SK-N-MC (cell line): Measurements from ENCODE around the gene CAST.

Source experiments
- DNase-seq: peaks from one replicate; pipeline ENCODE4 v3.0.0-alpha.2; 2011; ENCODE audit warnings: low read depth, low spot score
- H3K27ac ChIP-seq: fragments of 200-600 bp; sonication (generic); 2 replicates; pipeline ENCODE4 v1.5.1; 2016; ENCODE audit warnings: mixed run types
- H3K36me3 ChIP-seq: fragments of 200-600 bp; sonication (generic); 2 replicates; pipeline ENCODE4 v1.6.1; 2017; ENCODE audit warnings: antibody characterized with exemption, low read length, mixed read lengths; ENCODE audit not compliant: insufficient read depth
- H3K4me3 ChIP-seq: fragments of 200-600 bp; sonication (generic); 2 replicates; pipeline ENCODE4 v1.5.1; 2016
- H3K9ac ChIP-seq: fragments of 200-600 bp; sonication (generic); 2 replicates; pipeline ENCODE4 v1.8.0; 2017; ENCODE audit warnings: mixed run types, mixed read lengths; ENCODE audit not compliant: insufficient read length
- H3K9me3 ChIP-seq: fragments of 200-600 bp; sonication (generic); 2 replicates; pipeline ENCODE4 v1.6.1; 2017; ENCODE audit warnings: low read depth, mild to moderate bottlenecking, antibody characterized with exemption, low read length, moderate library complexity, mixed read lengths
- EZH2 ChIP-seq: fragments of 200-600 bp; sonication (generic); IDR thresholded peaks from one replicate; pipeline ENCODE4 v1.6.1; 2017; ENCODE audit warnings: antibody characterized with exemption
- FOXP2 ChIP-seq: optimal IDR thresholded peaks from 2 replicates; pipeline ENCODE3; 2011; ENCODE audit warnings: mild to moderate bottlenecking, moderate library complexity; ENCODE audit not compliant: insufficient read depth; ENCODE audit errors: extremely low read length, control extremely low read depth
- POLR2AphosphoS5 ChIP-seq: IDR thresholded peaks from 2 replicates; pipeline ENCODE4 v1.6.1; 2012; ENCODE audit warnings: mild to moderate bottlenecking, low read depth, low read length, borderline replicate concordance

Gene CAST

DNA sequence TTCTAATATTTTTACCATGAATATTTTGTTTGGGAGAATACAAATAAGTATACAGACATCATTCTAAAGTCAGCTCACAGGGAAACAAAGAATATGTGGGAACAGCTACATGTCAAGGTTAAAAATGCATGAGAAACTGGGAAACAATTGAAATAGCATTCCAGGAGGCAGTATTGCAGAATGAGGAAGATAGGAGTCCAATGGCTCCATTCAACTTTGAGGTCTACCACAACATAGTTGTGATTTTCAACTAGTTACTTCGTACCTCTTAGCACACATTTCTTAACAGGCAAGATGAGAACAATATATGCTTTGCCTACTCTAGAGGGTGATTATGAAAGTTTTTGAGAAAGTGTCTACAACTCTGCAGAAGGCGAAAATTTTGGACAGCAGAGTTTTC, 35.2 kb upstream of the CAST start:
- Histone ChIP-seq H3K9me3 (no peaks in the 10 kb centered on the region), H3K27ac (no peak overlapping the region), H3K4me3 (no peak overlapping the region), H3K9ac (no peak overlapping the region), H3K36me3 (no peaks in the 10 kb centered on the region)
- TF ChIP-seq FOXP2 (no peak), POLR2AphosphoS5 (no peak), EZH2 (no peak)
- DNase-seq: no peak

GRCh38 chr5:96627792-96628398, 34.3 kb upstream of the CAST start:
- no peak for TF ChIP-seq POLR2AphosphoS5
- no peak for TF ChIP-seq EZH2
- no peak for TF ChIP-seq FOXP2
- Histone ChIP-seq H3K4me3 (no peak overlapping the region), H3K9me3 (no peaks in the 10 kb centered on the region), H3K9ac (no peak overlapping the region), H3K36me3 (no peaks in the 10 kb centered on the region), H3K27ac (no peak overlapping the region)
- DNase-seq: no peak

DNA sequence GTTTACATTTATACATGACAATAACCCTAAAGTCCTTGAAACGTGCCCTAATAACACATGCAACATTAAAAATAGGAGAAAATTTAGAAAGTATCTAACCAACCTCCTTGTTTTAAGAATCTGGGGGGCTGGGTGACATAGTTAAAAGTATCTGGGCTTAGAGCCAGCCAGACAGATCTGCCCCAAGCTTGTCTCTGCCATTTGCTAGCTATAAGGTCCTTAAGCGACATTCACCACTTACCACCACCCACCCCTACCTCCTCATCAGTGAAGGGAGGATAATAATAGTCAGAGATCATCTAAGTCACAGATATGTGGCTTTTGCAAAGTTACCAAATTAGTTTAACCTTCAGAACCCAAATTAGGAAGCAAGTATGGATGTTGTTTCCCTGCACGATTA, 33.8 kb upstream of the CAST start:
- Histone ChIP-seq H3K9ac (no peak overlapping the region), H3K4me3 (no peak overlapping the region), H3K9me3 (no peaks in the 10 kb centered on the region), H3K36me3 (no peaks in the 10 kb centered on the region), H3K27ac (no peak overlapping the region)
- DNase-seq: no peak
- TF ChIP-seq FOXP2 (no peak), POLR2AphosphoS5 (no peak), EZH2 (no peak)

GRCh38 chr5:96629774-96630173, 32.4 kb upstream of the CAST start:
- Histone ChIP-seq H3K4me3 (no peak overlapping the region), H3K9ac (no peak overlapping the region), H3K36me3 (no peaks in the 10 kb centered on the region), H3K27ac (no peak overlapping the region), H3K9me3 (no peaks in the 10 kb centered on the region)
- TF ChIP-seq POLR2AphosphoS5 (no peak), EZH2 (no peak), FOXP2 (no peak)
- DNase-seq: no peak

- no peak overlapping the region for H3K9ac ChIP-seq
- TF ChIP-seq POLR2AphosphoS5 (no peak), EZH2 (no peak), FOXP2 (no peak)
- no peaks in the 10 kb centered on the region for H3K9me3 ChIP-seq
- no peak for DNase-seq
- H3K4me3 ChIP-seq: no peak overlapping the region
- H3K27ac ChIP-seq: no peak overlapping the region
- no peaks in the 10 kb centered on the region for H3K36me3 ChIP-seq
Measured at GRCh38 chr5:96633820-96634219, 28.4 kb upstream of the CAST start.

GRCh38 chr5:96634881-96635280, 27.3 kb upstream of the CAST start:
- no peak for DNase-seq

GRCh38 chr5:96636046-96636445, 26.1 kb upstream of the CAST start:
- no peak overlapping the region for H3K27ac ChIP-seq
- no peaks in the 10 kb centered on the region for H3K9me3 ChIP-seq
- TF ChIP-seq EZH2 (no peak), POLR2AphosphoS5 (no peak)
- H3K9ac ChIP-seq: no peak overlapping the region
- no peaks in the 10 kb centered on the region for H3K36me3 ChIP-seq
- no peak overlapping the region for H3K4me3 ChIP-seq
- no peak for DNase-seq

More at GRCh38 chr5:96634881-96635280, 27.3 kb upstream of the CAST start:
- TF ChIP-seq EZH2 (no peak), POLR2AphosphoS5 (no peak), FOXP2 (no peak)
- Histone ChIP-seq H3K4me3 (no peak overlapping the region), H3K9me3 (no peaks in the 10 kb centered on the region), H3K9ac (no peak overlapping the region), H3K36me3 (no peaks in the 10 kb centered on the region), H3K27ac (no peak overlapping the region)

- no peaks in the 10 kb centered on the region for H3K9me3 ChIP-seq
- DNase-seq: no peak
- H3K36me3 ChIP-seq: no peaks in the 10 kb centered on the region
- TF ChIP-seq POLR2AphosphoS5 (no peak), EZH2 (no peak), FOXP2 (no peak)
- H3K27ac ChIP-seq: no peak overlapping the region
- no peak overlapping the region for H3K9ac ChIP-seq
- no peak overlapping the region for H3K4me3 ChIP-seq
Measured at GRCh38 chr5:96636594-96636993, 25.6 kb upstream of the CAST start.

DNA sequence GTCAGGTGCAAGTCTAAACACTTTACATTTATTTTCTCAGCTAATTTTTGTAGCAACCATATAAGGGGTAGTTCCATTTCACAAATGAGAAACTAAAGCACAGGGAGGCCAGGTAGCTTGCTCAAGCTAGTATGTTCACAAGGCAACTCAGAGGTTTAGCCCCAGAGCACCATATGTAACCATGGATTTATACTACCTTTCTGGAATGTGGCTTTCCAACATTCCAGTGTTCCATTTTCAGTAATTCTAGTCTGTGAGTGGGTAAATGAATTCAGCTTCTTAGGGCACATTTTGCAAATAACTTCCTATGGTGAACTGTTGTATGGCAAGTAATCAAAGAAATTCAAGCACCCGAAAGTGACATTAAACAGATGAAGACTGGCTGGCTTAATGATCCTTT, 25.0 kb upstream of the CAST start:
- no peak for DNase-seq
- no peak for TF ChIP-seq EZH2
- TF ChIP-seq FOXP2: no peak
- TF ChIP-seq POLR2AphosphoS5: no peak
- H3K4me3 ChIP-seq: no peak overlapping the region
- no peak overlapping the region for H3K27ac ChIP-seq
- H3K9ac ChIP-seq: no peak overlapping the region
- no peaks in the 10 kb centered on the region for H3K9me3 ChIP-seq
- no peaks in the 10 kb centered on the region for H3K36me3 ChIP-seq
